Measurements from ENCODE around the gene ZNF830.

The ZNF830 gene

DNA sequence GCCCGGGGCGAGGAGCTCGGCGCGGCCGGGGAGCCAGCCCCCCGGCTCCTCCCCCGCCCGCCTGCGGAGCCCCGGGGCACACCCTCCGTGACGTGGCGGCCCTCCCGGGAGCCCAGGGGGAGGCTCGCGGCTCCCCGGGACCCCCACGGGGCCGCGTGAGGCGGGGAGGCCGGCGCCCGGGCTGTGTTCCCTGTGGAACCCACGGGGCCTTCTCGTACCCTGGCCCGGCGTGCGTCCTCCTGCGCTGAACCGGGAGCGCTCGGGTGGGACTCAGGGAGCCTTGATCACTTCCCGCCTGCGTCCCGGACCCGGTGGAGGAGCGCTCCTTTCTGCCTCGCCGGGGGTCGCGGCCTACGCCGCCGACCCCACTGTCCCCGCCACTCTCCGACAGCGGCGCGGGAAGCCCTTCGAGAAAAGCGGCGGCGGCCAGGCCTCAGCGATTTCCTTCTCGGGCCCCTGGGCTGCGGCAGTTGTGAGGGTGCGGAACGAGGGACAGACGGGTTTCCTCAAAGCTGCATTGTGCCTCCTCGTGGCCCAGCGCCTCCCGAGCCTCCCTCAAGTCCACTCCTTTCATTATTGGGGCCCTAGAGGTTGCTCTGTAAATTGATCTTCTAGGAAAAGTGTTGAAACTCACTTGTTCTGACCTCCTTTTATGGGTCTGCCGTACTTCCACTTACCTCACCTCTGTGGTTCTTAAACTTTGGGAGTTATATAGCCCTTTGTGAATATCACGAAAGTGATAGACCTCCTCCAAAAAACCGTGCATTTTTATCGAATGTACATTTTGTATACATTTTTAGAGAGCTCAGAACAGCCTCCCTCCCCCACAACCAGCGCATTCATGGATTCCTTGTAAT, 19.6 kb downstream of the ZNF830 start:
- no peak for TF ChIP-seq GATA2 (IDR thresholded peaks at IDR 0.05; ENCODE audit: low read depth, low read length)
- TF ChIP-seq GATA3 (IDR thresholded peaks at IDR 0.05; ENCODE audit: low read depth, low read length) = no peak

DNA sequence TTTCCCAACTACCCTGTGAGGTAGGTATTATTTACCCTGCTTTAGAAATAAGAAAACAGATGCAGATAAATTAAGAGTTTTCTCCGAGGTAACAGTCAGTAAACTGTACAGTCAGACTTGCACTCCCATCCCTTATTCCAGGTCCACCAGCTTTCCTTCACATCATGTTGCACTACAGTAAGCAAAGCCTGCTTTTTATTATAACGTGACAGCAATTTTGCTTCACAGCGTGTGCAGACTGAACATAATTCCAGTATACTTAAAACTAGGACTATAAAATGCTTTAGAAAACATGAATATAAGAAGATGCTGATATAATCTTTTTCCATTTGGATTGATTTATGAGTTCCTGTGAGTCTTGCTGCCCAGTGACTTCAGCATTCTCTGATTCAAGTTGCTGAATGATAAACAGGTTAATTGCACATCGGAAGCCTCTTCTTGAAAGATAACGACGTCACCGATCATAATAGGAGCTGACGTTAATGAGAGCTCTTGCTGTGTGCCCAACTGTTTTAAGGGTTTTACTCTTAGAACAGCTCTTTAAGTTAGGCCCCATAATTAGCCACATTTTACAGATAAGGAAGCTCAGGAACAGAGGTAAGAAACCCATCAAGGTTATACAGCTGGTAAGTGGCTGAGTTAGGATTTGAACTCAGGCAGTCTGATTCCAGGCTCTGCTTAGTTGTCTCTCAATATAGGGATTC, 20.4 kb downstream of the ZNF830 start:
- 0 out of 2 replicates have a peak, but pooled peaks have one; percentile 18 for TF ChIP-seq GATA2 (IDR thresholded peaks at IDR 0.05; ENCODE audit: low read depth, low read length)
- TF ChIP-seq GATA3 (IDR thresholded peaks at IDR 0.05; ENCODE audit: low read depth, low read length) = no peak

DNA sequence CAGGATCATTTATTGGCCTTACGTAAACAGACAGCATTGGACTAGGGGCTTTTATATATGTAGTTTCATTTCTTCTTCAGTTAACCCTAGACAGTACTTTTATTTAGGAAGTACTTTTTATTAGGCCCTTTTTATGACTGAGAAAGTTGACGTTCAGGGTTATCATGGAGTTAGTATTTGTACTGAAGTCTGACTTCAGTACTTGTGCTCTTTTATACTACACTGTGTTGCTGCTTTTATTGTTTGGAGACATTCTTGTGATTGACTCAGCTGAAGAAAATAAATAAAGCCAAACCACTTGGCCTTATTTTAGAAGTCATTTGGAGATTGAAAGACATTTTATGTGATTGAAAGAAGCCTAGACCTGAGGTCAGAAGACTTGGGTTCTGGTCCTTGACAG, 25.9 kb downstream of the ZNF830 start:
- TF ChIP-seq GATA2 (IDR thresholded peaks at IDR 0.05; ENCODE audit: low read depth, low read length) = no peak
- TF ChIP-seq GATA3 (IDR thresholded peaks at IDR 0.05; ENCODE audit: low read depth, low read length) = no peak

- TF ChIP-seq GATA3 (IDR thresholded peaks at IDR 0.05; ENCODE audit: low read depth, low read length) (no peak), GATA2 (IDR thresholded peaks at IDR 0.05; ENCODE audit: low read depth, low read length) (no peak)
These were observed 27.3 kb downstream of the ZNF830 start for GRCh38 chr17:34988644-34989043.

DNA sequence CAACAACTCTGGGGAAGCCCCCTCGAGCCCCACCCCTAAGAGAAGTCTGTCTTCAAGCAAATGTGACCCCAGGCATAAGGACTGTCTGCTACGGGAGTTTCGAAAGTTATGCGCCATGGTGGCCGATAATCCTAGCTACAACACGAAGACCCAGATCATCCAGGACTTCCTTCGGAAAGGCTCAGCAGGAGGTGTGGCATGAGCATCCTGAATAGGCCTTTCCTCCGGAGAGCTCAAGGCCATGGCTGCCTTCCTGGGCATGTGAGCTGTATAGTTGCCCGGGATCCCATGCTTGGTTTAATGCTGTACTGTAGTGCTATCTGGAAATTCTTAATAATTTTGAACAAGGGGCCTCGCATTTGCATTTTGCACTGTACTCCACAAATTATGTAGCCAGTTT, 28.1 kb downstream of the ZNF830 start:
- no peak for TF ChIP-seq GATA2 (IDR thresholded peaks at IDR 0.05; ENCODE audit: low read depth, low read length)
- TF ChIP-seq GATA3 (IDR thresholded peaks at IDR 0.05; ENCODE audit: low read depth, low read length) = no peak

DNA sequence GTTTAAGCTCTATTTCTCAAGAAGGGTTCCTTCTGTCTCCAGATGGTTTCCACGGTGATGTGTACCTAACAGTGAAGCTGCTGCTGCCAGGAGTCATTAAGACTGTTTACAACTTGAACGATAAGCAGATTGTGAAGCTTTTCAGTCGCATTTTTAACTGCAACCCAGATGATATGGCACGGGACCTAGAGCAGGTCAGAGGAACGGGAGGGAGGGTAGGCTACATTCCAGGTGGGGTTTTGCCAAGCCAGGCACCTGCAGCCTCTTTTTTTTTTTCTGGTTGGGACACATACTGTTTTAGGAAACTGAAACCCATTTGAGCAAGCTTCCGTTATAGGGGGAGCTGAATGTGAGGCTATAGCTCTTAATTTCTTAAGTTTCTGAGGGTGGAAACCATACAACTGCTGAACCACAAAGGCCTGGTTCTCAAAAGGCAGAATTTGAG, 29.6 kb downstream of the ZNF830 start:
- no peak for TF ChIP-seq GATA3 (IDR thresholded peaks at IDR 0.05; ENCODE audit: low read depth, low read length)
- TF ChIP-seq GATA2 (IDR thresholded peaks at IDR 0.05; ENCODE audit: low read depth, low read length) = no peak

GRCh38 chr17:34991606-34992005, 30.3 kb downstream of the ZNF830 start:
- TF ChIP-seq GATA2 (IDR thresholded peaks at IDR 0.05; ENCODE audit: low read depth, low read length) = no peak
- no peak for TF ChIP-seq GATA3 (IDR thresholded peaks at IDR 0.05; ENCODE audit: low read depth, low read length)

DNA sequence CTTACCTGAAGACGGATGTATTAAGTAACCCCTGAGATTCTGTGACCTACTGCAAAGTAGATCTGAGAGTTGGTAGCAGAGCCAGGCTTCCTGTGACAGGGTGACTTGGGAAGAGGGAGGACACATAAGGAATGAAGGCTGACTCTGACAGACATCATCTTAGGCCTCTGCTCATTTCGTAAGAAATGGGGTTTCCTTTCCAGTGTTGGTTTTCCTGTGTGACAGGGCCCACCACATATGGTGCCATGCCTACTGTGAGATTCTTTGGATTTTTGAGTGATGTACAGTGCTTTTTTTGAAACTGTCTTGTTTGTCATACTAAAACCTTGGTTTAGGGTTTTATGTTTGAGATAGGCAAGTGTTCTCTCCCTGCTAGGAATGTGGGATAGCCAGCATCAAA, 31.7 kb downstream of the ZNF830 start:
- no peak for TF ChIP-seq GATA3 (IDR thresholded peaks at IDR 0.05; ENCODE audit: low read depth, low read length)
- TF ChIP-seq GATA2 (IDR thresholded peaks at IDR 0.05; ENCODE audit: low read depth, low read length) = no peak

DNA sequence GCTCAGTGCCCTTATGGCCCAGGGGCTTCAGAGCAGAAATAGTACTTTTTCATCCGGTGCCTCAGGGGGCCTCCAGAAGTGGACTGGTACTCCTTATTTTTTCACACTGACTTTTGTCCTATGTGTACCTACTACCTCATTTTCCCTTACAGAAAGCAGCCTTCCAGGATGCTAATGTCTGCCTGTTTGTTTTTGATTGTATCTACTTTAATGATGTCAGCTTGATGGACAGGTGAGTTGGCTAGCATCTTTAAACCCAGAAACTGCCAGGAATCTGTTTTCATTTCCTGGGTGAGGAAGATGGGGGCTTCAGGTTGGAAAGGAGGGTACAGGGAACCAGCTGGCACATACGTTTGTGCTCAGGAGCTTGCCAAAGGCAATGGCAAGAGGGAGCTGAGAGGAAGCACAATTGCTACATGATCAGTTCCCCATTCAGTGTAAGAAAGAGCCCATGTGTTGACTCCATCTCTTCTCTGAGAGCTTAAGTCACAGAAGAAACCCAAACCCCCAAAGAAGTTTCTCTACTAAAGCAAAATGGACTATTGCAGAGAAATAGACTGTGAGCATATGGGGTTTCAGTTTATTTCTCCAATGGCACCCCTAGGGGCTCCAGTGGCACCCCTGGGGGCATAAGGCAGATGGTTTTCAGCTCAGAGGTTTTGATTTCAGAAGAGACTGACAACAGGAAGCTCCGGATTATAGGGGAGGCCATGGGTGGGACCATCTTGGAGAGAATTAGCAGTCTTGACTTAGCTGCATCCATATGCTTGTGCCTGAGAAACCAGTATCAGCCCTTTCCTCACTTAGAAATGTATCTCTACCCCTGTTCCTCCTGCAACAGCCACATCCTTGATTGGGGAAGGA, 35.3 kb downstream of the ZNF830 start:
- TF ChIP-seq GATA3 (IDR thresholded peaks at IDR 0.05; ENCODE audit: low read depth, low read length) = no peak

DNA sequence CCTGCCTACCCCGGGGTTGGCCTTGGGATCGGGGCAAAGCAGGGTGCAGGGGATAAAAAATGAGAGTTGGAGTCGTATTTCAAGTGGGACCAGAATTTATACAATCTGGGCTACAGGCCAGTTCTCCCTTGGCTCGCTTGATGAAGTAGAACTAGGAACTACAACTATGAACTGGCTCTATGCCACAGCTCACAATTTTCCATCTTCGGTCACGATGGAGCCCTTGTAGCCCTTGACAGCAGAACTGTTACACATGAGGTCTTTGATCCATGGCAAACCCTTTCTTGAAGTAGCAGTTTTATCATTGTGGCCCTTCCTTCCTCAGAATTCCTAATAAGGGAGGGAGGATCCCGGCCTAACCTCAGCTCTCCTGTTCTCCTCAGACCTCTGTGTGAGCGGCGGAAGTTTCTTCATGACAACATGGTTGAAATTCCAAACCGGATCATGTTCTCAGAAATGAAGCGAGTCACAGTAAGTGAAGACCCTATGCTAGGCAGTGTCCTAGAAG, 36.1 kb downstream of the ZNF830 start:
- TF ChIP-seq GATA3 (IDR thresholded peaks at IDR 0.05; ENCODE audit: low read depth, low read length) (no peak), GATA2 (IDR thresholded peaks at IDR 0.05; ENCODE audit: low read depth, low read length) (no peak)

- TF ChIP-seq GATA2 (IDR thresholded peaks at IDR 0.05; ENCODE audit: low read depth, low read length) (no peak), GATA3 (IDR thresholded peaks at IDR 0.05; ENCODE audit: low read depth, low read length) (no peak)
These were observed 36.9 kb downstream of the ZNF830 start for GRCh38 chr17:34998205-34998604.

GRCh38 chr17:34999456-34999855, 38.1 kb downstream of the ZNF830 start:
- TF ChIP-seq GATA3 (IDR thresholded peaks at IDR 0.05; ENCODE audit: low read depth, low read length) (no peak), GATA2 (IDR thresholded peaks at IDR 0.05; ENCODE audit: low read depth, low read length) (no peak)

DNA sequence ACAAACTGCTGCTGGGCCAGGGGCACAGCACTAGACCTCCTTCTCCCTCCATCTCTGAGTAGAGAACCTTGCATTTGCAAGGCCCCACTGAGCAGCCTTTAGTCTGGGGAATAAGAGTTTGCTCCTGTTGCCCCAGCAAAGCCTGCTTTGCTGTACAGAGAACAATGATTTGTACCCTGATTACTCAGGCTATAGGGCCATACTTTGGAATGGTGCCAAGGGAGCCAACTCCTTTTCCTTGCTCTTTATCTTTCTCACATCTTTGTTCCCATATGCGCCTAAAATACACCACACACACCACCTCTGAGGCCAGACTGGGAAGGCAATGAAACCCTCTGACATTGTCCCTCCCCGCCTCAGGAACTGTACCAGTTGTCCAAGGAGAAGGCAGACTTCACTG, 40.2 kb downstream of the ZNF830 start:
- no peak for TF ChIP-seq GATA2 (IDR thresholded peaks at IDR 0.05; ENCODE audit: low read depth, low read length)
- TF ChIP-seq GATA3 (IDR thresholded peaks at IDR 0.05; ENCODE audit: low read depth, low read length) = no peak

Measured in SH-SY5Y (cell line).